T-helper 2 cell treated with Interferon-gamma antibody and Interleukin-4, amounts not matched to agents 100 ng/mL and 5 ng/mL, for 36 hours (primary cell): ENCODE measurements around the gene CPB2. TPM values are rescaled to one million over a fixed set of nuclear protein-coding genes. Genes with fewer than 3 reads are reported as not detected.

Source experiments
- intact Hi-C: fragments of 100-400 bp; cut with micrococcal nuclease; formaldehyde crosslinking; loops from one replicate; pipeline ENCODE4 v1.15.1; 2023
- total RNA-seq: library from RNA; stranded (reverse); gene quantifications from 2 replicates; pipeline ENCODE4 v1.2.3, GENCODE V29; 2022

CPB2 gene
- total RNA-seq, 1 donor from 2014 or later, result not detected

DNA sequence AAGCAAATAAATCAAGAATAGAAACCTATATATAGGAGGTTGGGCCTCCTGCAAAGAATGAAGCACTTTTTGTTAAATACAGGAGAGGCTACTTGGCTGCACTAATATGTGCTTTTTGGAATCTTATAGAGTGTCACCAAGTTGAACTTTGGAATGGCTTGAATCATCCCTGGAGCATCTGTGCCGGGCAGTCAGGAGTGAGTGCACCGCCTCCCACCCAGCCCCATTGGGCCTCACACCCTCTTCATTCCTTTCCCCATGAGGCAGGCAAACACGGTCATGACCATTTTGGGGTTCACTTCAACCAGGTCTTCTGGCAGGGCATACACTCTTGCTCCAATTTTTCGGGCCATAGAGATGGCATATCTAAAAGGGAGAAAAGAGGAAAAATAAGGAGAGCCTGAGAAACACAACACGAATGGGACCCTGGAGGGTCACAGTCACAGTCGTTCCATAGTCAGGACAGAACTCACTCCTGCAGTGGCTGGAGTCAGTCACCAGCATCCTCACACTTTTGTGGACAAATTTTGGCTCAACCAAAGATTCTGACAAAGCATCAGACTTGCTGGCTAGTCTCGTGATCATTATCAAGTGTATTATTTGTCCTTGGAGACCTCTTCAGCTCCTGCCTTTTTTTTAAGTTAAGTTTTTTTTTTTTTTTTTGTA is 22.7 kb upstream of the CPB2 start:
- intact Hi-C loops, result loop anchor here (2.0 to 10.0 kb wide), 4 partner anchors 33 to 615 kb away; no protein-coding TSS in a partner anchor

DNA sequence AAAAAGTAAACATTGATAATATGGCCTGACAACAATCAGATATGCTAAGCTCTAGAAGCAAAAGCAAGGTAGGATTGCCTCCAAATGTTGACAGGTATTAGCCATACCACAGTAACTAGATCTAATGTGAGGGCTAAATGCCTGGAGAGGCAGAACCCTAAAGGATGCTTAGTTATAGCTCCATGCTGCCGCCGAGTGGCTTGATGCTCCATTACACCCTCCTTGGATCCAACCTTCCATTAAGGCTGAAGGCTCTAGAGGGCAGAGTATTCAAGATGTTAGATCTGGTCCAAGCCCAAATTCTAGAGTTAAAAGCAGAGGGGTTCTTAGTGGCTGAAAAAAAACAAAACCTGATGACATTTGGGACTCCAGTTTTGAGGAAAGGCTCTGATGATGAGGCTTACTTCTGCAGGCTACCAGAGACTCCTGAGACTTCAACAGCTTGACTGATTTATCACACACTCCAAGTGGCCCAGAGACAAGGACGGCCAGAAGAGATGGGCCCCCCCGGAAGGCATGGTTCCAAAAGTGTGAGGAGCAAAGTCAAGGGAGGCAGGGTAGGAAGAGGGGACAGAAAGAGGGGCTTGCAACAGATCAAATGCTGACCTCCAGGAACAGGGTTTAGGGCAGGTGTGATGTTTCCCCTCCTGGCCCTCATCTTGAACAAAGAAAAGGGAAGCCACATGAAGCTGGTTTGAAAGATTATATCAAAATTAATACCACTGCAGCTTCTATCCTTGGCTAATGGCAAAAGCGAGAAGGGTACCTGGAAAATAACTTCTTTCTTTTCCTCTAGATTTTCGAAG is 21.9 kb upstream of the CPB2 start:
- intact Hi-C loops, result loop anchor here (1.0 to 10.0 kb wide), 5 partner anchors 34 to 614 kb away; partner anchors contain the start of gene ZC3H13

DNA sequence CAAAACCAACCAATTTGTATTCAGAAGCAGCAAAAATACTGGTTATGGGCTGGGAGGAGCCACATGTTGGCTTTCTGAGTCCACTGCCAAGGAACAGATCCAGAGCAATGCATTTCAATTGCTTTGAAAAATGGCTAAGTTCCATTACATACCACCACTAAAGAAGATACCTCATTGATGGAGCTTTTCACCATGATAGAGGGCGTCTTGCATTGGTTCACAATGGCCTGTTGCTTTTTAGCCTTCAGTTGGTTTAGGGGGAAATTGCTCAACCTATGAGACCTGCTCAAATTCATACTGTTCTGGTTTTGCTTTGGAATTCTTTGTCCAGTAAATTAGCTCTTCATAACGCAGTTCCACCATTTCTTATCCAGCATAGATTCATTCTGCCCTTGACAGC is 21.2 kb upstream of the CPB2 start:
- intact Hi-C loops, result loop anchor here (1.0 to 10.0 kb wide), 5 partner anchors 35 to 614 kb away; partner anchors contain the start of gene ZC3H13

DNA sequence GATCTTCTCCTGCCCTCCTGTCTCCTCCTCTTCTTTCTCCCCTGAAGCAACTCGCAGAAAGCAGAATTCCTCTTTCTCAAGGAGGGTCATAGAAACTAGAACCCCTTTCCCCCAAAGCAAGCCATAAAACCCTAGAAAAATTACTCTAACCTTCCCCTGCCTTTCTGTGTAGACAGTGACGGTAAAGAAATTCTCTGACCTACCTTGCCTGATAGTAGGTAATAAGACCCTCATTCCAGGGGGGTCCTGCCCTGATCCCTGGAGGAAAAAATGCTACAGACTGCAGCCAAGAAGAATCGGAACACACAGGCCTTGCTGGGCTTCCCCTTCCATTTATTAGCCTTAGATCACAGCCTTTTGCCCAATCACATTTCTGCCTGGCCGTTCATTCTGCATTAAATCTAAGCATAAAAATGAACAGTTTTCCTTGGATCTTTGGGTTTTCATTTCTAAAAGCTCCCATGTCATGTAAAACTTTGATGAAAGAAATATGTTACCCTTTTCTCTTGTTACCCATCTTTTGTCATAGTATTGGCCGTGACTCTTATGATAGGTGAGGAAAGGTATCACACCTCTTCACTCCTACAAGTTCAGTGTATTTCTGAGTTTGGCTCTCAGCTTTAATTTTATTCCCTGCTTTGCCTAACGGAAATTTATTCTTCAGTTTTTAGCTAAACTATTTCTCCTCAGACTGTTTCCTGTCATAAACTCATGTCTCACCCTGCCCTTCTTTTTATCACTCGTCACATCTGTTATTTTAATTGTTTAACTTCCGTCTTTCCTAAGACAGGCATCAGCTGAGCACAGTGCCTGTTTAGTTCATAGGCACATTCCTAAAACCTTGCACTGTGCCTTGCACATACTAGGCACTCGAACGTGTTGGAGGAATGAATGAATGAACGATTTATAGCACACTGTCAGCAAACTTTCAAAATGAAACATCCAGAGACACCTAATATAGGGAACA is 20.4 kb upstream of the CPB2 start:
- intact Hi-C loops, result loop anchor here (5.0 to 10.0 kb wide), 2 partner anchors 500 to 613 kb away; no protein-coding TSS in a partner anchor

DNA sequence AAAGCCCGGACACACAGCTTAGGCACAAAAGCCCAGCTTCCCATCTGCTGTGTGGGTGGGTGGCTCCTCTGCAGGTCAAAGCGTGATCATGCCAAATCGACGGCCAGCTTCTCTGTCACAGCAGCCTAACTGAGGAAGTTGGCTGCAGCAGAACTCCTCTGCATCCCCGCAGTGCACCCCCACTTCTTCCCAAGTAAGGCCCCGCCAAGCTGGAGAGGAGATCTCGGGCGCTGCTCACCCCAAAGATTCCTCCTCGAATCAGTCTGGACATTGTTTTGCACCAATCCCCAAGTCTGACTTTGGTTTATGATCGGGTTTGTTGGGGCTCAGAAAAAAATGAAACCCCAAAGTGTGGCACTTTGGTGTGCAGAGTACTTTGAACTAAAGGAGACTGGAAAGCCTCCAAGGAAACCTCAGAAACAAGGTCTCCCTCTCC is 19.7 kb upstream of the CPB2 start:
- intact Hi-C loops, result loop anchor here (10.0 kb wide), 1 partner anchor 500 kb away; no protein-coding TSS in a partner anchor

DNA sequence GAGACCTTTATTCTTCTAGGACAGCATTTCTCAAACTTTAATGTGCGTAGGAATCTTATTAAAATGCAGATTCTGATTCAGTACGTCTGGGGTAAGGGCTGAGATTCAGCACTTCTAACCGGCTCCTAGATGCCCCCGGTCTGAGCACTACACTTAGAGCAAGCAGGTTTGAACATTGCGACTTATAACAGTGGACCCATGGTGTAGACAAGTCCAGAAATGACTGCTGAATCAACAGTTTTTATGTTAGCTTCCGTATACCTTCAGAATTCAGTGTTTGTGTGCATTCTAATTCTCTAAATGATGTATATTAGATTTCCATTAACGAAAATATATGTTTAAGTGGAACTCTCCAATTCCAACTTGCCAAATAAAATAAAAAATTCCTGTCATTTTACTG is 17.5 kb upstream of the CPB2 start:
- intact Hi-C loops, result loop anchor here (10.0 kb wide), 1 partner anchor 498 kb away; no protein-coding TSS in a partner anchor

DNA sequence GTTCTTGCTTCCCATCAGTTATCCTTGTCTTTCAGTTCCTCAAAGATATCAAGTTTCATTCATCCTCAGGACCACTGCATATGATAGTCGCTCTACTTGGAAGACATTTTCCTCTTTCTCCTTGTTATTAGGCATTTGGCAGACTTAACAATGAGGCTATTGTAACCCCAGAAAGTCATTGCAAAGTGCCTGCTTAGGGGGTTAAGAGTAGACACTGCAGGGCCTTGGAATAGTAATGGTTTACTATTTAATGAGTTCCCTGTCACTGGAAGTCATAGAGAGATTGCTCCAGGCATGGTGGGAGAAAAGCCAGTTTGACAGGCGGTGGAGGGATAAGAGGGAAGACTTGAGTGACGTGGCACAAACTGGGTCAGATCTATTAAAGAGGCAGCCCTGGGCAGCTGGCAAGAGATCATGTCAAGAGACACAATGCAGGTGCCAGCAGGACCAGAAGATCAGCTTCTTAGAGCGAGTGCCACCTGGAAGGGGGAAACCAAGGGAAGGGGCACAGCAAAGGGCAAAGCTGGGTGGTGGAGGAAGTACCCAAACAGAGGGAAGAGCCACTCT is 16.8 kb upstream of the CPB2 start:
- intact Hi-C loops, result loop anchor here (10.0 kb wide), 1 partner anchor 497 kb away; no protein-coding TSS in a partner anchor

DNA sequence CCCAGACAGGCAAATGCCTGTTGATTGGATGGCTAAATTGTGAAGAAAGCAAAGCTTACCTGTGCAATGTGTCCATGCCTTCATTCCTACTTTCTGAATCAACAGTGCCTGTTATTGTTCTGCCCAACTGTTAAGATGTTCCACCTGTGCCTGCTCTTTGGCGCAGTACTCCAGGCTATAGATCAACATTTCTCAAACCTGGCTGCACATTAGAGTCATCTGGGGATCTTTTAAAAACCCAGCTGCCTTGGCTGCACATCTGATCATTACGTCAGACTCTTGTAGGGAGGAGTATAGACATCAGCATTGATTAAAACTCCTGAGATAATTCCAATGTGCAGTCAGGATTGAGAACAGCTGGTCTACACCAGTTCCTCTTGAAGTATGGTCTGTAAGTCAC is 16.2 kb upstream of the CPB2 start:
- intact Hi-C loops, result loop anchor here (10.0 kb wide), 1 partner anchor 496 kb away; no protein-coding TSS in a partner anchor

DNA sequence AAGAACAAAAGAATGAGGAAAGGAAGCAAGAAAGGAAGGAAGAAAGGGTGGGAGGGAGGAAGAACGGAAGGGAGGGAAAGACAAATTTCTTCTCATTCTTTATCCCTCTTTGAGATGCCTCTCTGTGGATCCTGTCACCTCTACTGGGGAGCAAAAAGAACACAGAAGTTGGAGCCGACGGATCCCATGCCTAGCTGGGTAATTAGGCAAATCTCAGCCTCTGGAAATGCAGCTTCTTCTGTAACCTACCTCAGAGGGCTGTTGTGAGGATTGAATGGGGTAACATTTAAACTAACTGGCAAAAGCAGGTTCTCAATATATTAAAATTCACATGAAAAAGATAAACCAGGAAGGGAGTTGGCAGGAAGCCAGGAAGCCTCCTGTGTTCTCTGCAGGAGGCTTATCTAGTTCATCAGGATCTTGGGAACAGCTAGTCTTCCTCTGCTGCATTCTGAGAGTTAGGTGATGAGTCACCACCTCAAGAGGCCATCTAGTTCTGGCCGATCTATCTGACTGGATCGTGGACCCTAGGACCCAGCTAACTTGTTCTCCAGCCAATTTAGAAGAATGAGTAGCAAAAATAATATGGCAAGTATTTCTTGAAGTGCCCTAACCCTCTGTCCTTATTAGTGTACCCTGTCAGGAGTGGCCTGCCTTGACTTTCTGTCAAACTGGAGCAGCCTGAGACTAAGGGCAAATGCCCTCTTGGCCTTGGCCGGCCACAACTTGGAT is 15.2 kb upstream of the CPB2 start:
- intact Hi-C loops, result loop anchor here (10.0 kb wide), 1 partner anchor 495 kb away; no protein-coding TSS in a partner anchor

DNA sequence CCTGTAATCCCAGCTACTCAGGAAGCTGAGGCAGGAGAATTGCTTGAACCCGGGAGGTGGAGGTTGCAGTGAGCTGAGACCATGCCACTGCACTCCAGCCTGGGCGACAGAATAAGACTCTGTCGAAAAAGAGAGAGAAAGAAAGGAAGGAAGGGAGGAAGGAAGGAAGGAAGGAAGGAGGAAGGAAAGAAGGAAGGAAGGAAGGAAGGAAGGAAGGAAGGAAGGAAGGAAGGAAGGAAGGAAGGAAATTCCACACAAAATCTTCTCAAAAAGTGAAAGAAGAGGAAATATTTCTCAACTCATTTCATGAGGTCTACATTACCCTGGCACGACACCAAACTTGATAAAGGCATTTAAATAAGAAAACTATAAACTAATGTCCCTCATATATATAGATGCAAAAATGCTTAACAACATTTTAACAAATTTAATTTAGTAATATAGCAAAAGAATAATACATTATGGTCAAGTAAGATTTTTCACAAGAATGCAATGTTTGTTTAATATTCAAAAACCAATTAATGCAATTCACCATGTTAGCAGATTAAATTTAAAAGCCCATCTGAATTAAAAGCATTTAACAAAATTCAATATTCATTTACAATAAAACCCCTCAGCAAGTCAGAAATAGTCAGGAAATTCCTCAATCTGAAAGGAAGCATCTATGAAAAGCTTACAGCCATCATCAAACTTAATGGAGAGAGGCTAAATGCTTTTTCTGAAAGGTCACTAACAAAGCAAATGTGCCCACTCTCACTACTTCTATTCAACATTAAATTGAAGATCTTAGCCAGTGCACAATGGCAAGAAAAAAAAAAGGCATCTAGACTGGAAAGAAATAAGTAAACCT is 12.0 kb upstream of the CPB2 start:
- intact Hi-C loops, result no loop called here

DNA sequence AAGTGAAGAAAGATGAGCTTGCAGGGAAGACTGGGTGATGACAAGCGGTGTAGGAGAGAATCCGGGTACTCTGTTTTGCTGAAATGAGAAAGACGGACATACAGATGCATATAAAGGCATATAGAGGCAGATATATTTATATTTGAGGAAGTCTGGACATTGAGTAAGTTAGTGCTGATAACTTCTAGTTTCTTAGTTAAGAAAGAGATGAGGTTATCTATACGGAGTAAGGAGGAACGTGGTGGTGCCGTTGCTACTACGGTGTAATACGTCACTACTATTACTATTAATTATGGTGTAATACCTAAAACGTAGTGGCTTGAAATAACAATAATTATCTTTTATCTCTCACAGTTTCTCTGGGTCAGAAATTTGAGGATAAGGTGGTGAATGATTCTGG is 9.8 kb upstream of the CPB2 start:
- intact Hi-C loops, result no loop called here

DNA sequence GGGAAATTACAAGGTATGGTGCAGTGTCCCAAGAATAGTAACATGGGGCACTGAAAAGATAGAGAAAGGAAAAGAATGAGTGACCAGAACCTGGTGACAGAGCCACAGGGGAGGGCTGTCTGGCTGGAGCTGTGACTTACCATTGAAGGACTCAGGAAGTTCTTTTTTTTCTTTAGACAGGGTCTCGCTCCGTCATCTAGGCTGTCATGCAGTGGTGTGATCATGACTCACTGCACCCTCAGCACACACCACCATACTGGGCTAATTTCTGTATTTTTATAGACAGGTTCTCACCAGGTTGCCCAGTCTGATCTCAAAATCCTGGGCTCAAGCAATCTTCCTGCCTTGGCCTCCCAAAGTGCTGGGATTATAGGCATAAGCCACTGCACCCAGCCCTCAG is 8.8 kb upstream of the CPB2 start:
- intact Hi-C loops, result no loop called here

DNA sequence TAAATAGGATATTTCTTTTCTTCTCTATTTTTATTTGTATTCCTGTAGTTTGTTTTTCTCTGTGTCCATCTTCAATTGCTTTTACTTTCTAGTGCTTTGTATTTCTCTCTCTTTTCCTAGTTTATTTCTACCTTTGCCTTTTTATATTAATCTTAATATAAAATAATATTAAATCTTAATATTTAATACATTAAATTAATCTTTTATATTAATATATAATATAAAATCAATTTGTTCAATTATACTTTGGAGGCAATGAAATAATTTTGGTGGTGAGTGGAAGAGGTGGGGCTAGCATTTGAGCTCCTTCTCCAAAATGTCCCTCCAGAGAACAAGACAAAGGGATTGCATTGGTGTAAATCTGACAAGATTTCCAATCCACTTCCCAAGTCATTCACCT is 6.3 kb upstream of the CPB2 start:
- intact Hi-C loops, result no loop called here

DNA sequence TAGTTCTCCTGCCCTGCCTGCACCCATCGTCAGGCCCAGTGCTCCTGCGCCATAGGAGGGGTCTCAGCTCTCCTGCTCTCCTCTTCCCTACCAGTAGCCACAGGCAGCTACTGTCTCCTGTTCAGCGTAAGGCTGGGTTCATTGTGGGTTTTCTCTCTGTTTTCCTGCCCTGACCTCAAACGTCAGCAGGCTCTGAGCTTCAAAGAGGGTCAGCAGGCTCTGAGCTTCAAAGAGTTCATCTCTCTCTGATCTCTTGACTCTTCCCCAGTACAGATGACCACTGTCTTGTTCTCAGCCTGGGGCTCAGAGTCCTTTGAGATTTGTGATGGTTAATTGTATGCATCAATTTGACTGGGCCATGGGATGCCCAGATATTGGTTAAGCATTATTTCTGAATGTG is 4.6 kb upstream of the CPB2 start:
- intact Hi-C loops, result no loop called here

DNA sequence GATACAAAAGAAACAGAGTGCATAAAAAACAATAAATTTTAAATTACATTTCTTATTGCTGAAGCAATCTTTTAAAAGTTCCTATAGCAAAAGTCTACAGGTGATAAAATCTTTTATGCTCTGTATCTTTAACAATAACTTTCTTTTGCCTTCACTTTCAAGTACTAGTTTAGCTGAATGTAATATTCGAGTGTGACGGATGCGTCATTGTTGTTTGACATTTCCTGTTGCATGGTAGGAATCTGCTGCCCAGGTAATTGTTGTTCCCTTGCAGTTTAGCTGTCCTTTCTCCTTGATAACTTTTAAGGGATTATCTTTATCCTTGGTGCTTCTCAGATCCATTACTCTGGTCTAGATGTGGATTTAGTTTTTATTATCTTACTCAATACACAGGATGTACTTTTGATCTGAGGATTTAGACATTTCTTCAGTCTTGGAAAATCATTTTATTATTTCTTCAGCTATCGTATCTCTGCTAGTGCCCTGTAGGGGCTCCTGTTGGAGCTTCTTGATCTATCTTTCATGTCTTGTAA is 2.1 kb upstream of the CPB2 start:
- intact Hi-C loops, result no loop called here

DNA sequence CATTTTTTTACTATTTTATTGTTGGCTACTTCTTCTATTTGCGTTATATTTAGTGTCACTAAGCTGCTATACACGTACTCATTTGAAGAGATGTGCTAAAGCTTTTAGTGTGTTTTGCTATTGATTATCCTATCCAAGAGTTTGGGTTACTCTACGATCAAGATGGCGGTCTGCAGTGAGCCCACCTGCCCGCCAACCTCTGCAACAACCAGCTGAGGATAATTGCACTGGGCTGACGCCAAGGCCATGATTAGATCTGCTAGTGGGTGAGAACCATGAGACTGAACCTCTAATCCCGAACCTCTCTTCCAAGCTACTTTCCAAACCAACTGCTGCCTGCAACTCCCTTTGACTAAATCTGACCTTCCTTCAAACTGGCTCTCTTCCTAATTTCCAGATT is 1.8 kb downstream of the CPB2 start:
- intact Hi-C loops, result no loop called here

DNA sequence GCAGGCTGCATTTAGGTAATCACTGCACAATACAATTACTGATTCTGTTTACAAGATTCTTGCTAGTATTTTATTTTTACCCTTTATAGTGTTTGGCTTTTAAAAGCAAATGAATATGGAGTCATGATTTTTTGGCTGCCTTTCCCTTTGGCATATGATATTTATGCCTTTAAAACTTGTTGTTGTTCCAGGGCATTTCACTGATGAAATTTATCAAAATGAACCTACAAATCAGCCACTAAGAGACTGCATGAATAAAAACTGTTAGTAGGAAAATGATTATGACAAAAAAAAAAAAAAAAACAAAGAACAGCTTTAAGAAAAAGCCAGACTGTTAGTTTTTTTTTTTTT is 2.6 kb downstream of the CPB2 start:
- intact Hi-C loops, result no loop called here

DNA sequence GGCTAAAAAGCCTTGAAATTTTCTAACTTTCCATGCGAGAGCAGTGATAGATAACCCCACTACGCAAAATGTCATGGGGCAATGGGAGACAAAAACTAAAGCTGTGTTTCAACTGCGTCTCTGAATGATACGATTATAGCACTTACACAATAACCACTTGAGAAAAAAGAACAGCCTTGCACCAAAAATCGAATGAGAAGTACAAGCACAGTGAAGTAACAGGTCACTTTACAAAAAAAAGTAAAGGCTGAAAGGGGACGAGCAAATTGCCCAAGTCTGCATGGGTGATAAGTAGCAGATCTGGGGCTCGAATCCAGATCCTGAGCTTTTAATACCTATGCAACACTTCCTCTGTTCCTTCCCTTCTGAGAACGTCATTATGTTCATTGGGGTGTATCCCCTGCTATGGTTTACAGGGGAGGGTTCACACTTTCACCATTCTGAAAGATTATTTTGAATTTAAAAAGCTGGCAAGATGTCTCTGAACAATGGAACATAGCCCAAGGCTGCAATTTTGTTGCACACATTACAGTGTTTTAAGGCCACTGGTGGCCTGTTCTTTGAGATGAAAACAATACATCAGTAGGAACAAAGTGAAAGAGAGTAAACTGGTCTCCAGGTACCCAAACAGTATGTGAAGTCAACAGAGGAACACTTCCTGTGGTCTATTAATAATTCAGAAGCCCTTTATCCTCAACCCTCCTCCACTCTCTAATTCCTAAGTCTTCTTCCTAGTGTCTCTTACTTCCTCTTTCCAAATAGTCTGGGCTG is 3.2 kb downstream of the CPB2 start:
- intact Hi-C loops, result no loop called here
